OCI-LY1 (cell line): ENCODE measurements around the gene RAET1E.

Experiments used
- H2AFZ ChIP-seq: fragments of 200-600 bp; sonication (generic), shearing (Covaris generic); 2 replicates; pipeline ENCODE4 v1.6.0; 2014; ENCODE audit warnings: antibody characterized with exemption, mild to moderate bottlenecking, low read length
- H3F3A ChIP-seq: fragments of 200-600 bp; sonication (generic), shearing (Covaris generic); 2 replicates; pipeline ENCODE4 v1.6.0; 2014; ENCODE audit warnings: mild to moderate bottlenecking, antibody characterized with exemption, low read length, moderate library complexity; ENCODE audit not compliant: insufficient read depth
- H3K27ac ChIP-seq: fragments of 200-600 bp; sonication (generic); 2 replicates; pipeline ENCODE4 v1.5.1; 2014; ENCODE audit warnings: low read length, mixed run types, mild to moderate bottlenecking, low read depth; ENCODE audit not compliant: poor library complexity, severe bottlenecking
- H3K27me3 ChIP-seq: fragments of 200-600 bp; sonication (generic); 2 replicates; pipeline ENCODE4 v1.6.0; 2014; ENCODE audit warnings: antibody characterized with exemption, mild to moderate bottlenecking, low read length, moderate library complexity; ENCODE audit not compliant: insufficient read depth
- H3K36me3 ChIP-seq: fragments of 200-600 bp; sonication (generic); 2 replicates; pipeline ENCODE4 v1.6.1; 2014; ENCODE audit warnings: mild to moderate bottlenecking, antibody characterized with exemption, low read length, moderate library complexity, mixed read lengths; ENCODE audit not compliant: insufficient read depth
- H3K4me1 ChIP-seq: fragments of 200-600 bp; sonication (generic); 2 replicates; pipeline ENCODE4 v1.5.1; 2014; ENCODE audit warnings: mild to moderate bottlenecking, low read length, moderate library complexity; ENCODE audit not compliant: insufficient read depth, severe bottlenecking
- H3K4me2 ChIP-seq: fragments of 200-600 bp; sonication (generic), shearing (Covaris generic); 2 replicates; pipeline ENCODE4 v1.6.1; 2014; ENCODE audit warnings: low read length
- H3K4me3 ChIP-seq: fragments of 200-600 bp; sonication (generic); 2 replicates; pipeline ENCODE4 v1.5.1; 2014; ENCODE audit warnings: low read length, low read depth, mild to moderate bottlenecking, mixed read lengths; ENCODE audit not compliant: poor library complexity, severe bottlenecking
- H3K79me2 ChIP-seq: fragments of 200-600 bp; shearing (Covaris generic); 2 replicates; pipeline ENCODE4 v1.6.1; 2016; ENCODE audit warnings: mixed run types, low read length, mixed read lengths; ENCODE audit not compliant: insufficient read depth
- H3K9ac ChIP-seq: fragments of 200-600 bp; sonication (generic), shearing (Covaris generic); 2 replicates; pipeline ENCODE4 v1.6.1; 2014; ENCODE audit warnings: mild to moderate bottlenecking, low read length, mixed read lengths
- H3K9me2 ChIP-seq: fragments of 200-600 bp; sonication (generic), shearing (Covaris generic); 2 replicates; pipeline ENCODE4 v1.6.1; 2014; ENCODE audit warnings: low read depth, mild to moderate bottlenecking, low read length, mixed read lengths
- H3K9me3 ChIP-seq: fragments of 200-600 bp; shearing (Covaris generic); 2 replicates; pipeline ENCODE4 v1.6.1; 2014; ENCODE audit warnings: low read length, mixed read lengths
- H4K20me1 ChIP-seq: fragments of 200-600 bp; sonication (generic), shearing (Covaris generic); 2 replicates; pipeline ENCODE4 v1.6.0; 2016; ENCODE audit warnings: mild to moderate bottlenecking, low read length; ENCODE audit not compliant: insufficient read depth
- CTCF ChIP-seq: fragments of 200-600 bp; sonication (generic), shearing (Covaris generic); IDR thresholded peaks from 2 replicates; pipeline ENCODE4 v1.5.1; 2017; ENCODE audit warnings: mild to moderate bottlenecking, antibody characterized with exemption, low read length, moderate library complexity, mixed read lengths
- EZH2 ChIP-seq: fragments of 200-600 bp; sonication (generic), shearing (Covaris generic); IDR thresholded peaks from 2 replicates; pipeline ENCODE4 v1.8.0; 2017; ENCODE audit warnings: borderline replicate concordance, mixed run types, mild to moderate bottlenecking, antibody characterized with exemption, low read length, moderate library complexity, mixed read lengths

RAET1E gene

DNA sequence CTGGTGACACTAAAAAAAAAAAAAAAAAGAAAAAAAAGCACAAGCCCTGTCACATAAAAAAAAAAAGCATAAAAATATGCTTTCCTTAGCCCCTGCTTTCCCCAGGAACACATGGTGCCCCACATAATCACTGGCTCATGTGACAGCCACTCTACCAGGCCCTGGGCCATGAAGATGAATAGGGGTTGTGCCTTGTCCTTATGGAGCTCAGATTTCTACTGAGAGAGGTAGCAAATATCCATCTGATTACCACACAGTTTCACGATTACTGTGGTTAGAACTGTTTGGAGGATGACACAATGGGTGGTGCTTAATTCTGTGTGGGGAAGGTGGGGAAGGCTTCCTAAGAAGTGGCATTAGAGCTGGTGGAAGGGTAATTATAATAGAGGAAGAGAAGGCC lies 9.3 kb downstream of the RAET1E start:
- no peak overlapping the region for H3K4me2 ChIP-seq
- no peaks in the 10 kb centered on the region for H3F3A ChIP-seq
- H3K79me2 ChIP-seq = no peaks in the 10 kb centered on the region
- H3K27ac ChIP-seq = no peak overlapping the region
- no peak overlapping the region for H3K9ac ChIP-seq
- H2AFZ ChIP-seq = no peak overlapping the region
- H3K4me1 ChIP-seq = no peaks in the 10 kb centered on the region
- no peaks in the 10 kb centered on the region for H4K20me1 ChIP-seq
- H3K9me3 ChIP-seq = no peaks in the 10 kb centered on the region
- no peaks in the 10 kb centered on the region for H3K36me3 ChIP-seq
- H3K9me2 ChIP-seq = no peaks in the 10 kb centered on the region
- peaks cover 7% of the 10 kb centered on the region; the same call in 1 of the 2 replicates for H3K27me3 ChIP-seq
- TF ChIP-seq CTCF = no peak
- TF ChIP-seq EZH2 = no peak
- no peak overlapping the region for H3K4me3 ChIP-seq

DNA sequence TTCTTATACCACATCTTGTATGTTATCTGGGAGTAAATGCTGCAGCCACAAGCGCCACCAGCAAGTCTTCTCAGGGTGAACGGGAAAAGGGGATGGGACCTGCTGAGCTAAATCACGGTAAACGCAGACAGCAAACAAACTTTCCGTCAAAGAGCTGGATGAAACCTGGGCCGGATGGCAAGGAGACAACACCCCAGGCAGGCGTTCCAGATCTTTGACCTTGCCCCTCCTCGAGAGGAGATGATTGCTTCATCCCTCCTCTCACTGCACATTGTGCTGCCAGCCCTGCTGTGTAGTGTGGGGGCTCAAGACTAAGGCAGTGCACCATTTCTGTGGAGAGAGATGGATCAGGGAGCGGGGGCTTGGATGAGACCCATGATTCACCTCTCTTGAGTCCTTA lies 9.8 kb downstream of the RAET1E start:
- Histone ChIP-seq H3K4me3 (no peak overlapping the region), H3K9me2 (no peaks in the 10 kb centered on the region), H3K27ac (no peak overlapping the region), H3K79me2 (no peaks in the 10 kb centered on the region), H3K27me3 (peaks cover 7% of the 10 kb centered on the region; the same call in 1 of the 2 replicates), H2AFZ (no peak overlapping the region), H3F3A (no peaks in the 10 kb centered on the region), H3K9me3 (no peaks in the 10 kb centered on the region), H3K4me1 (no peaks in the 10 kb centered on the region), H4K20me1 (no peaks in the 10 kb centered on the region), H3K9ac (no peak overlapping the region), H3K36me3 (no peaks in the 10 kb centered on the region), H3K4me2 (no peak overlapping the region)
- TF ChIP-seq CTCF (no peak), EZH2 (no peak)

DNA sequence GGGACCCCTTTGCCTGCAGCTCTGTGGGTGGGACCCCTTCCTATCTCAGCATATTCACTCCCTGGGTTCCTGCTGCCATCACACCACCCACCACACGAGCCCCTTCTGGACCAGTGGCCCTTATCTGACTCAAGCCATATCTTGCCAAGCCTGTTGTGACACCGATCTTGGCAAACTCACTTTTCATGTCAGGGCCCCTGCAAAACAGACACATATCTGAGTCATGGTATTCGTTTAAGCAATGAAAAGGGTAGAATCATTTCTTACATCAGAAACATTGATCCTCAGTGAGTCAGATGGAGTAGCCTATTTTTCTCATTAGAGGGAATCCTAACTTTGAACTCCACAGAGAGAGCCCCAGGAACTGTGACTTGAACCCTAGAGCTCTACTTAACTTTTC lies 10.6 kb downstream of the RAET1E start:
- no peaks in the 10 kb centered on the region for H3K79me2 ChIP-seq

More for the DNA sequence above, 10.6 kb downstream of the RAET1E start:
- Histone ChIP-seq H3K27ac (no peak overlapping the region), H3K9me3 (no peaks in the 10 kb centered on the region), H3K9ac (no peak overlapping the region), H4K20me1 (no peaks in the 10 kb centered on the region), H3K9me2 (no peaks in the 10 kb centered on the region), H3K36me3 (no peaks in the 10 kb centered on the region), H3K4me1 (no peaks in the 10 kb centered on the region), H3K27me3 (peaks cover 7% of the 10 kb centered on the region; the same call in 1 of the 2 replicates), H3K4me3 (no peak overlapping the region), H2AFZ (no peak overlapping the region), H3F3A (no peaks in the 10 kb centered on the region), H3K4me2 (no peak overlapping the region)
- TF ChIP-seq EZH2 (no peak), CTCF (no peak)
